HG03103 (cell line): ENCODE results near the gene TMCO6.
"Not testable (repeated sequence)": the region's sequence is repeated elsewhere in the genome, so short reads cannot be mapped to it uniquely, and the experiment has no call there.

Experiments used
- ATAC-seq: cut with Tn5 transposase; IDR thresholded peaks from one replicate; pipeline ENCODE4 v1.9.1; 2021; ENCODE audit warnings: low read depth; ENCODE audit not compliant: unreplicated experiment

The TMCO6 gene

DNA sequence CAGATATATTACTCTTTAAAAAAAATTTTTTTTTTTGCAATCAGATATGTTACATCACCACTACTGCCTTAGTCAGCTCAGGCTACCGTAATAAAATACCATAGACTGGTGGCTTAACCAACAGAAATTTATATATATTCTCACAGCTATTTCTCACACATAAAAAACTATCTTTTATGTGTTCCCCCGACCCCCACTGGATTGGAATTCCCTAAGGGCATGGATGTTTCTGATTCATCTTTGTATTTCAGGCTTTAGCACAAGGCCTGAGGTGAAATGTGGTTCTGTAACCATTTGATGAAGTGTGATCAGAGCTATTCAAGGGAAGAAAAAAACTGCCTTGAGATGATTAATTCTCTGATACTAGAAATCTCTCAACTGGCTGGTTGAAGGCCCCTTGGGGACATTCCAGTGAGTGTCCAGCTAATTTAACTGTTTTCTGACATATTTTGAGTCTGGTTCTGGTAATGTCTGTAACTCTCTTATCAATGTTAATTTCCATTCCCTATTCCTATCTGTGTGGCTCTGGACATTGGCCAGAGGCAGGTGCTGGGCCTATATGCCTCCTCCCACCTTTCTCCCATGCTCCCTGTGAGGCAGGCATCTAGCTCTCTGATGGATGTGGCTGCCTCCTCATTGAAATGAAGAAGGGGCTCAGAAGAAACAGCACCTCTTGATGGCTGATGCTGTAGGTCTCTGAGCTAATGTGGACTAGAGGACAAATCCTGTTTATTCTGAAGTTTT, 8.8 kb upstream of the TMCO6 start:
- no peak for ATAC-seq

DNA sequence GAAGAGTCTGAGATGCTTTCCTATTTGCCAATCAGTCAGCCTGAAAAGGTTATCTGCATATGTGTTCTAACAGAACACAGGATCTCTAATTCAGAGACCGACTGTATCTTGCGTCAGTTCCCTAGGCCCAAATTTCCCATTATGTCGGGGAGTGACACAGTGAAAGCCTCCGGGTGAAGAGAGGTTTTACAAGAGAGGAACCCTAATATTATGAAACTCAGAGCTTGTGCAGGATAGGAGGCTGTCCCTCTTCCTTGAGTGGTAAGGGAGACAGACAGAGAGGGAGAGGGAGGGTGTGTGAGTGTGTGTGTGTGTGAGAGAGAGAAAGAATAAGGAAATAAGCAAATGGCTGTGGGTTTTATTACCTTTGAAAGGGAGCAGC, 8.2 kb upstream of the TMCO6 start:
- ATAC-seq, result no peak

GRCh38 chr5:140631831-140632365, 7.4 kb upstream of the TMCO6 start:
- ATAC-seq, result peak; percentile 35

DNA sequence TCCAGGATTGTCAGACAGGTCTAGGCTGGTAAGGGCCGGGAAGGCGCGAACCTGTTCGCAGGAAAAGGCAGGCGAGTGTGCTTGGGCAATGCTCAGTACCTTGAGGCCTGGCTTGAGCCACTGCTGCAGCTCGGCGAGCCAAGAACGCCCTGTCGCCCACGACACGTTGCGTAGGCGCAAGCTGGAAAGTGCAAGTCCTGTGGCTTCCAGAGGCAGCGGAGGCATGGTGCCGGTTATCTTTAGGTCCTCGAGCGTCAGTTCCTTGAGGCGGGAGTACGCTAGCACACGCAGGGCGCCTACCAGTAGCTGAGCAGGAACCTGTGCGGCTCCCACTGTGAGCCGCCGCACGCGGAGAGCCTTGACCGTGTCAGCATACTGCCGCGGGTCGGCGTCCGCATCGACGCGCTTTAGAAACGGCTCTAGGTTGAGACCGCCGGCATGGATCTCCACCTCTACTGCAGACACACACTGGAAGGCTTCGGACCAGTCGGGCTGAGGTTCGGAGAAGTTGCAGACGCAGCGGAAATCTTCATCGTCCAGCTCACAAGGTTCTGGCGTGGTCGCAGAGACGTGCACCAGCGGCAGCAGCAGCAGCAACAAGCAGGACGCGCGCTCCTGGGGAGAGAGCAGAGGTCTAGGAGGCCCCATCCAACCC, 6.8 kb upstream of the TMCO6 start:
- peak; percentile 46 for ATAC-seq

- ATAC-seq, result no peak
Measured at GRCh38 chr5:140633021-140633471, 6.2 kb upstream of the TMCO6 start, which contains the start of gene CD14. CD14 (minus strand) TSS chr5:140633175; CDS start chr5:140633071, 104 bp downstream.

- ATAC-seq, result no peak
Measured at GRCh38 chr5:140633501-140633900, 5.8 kb upstream of the TMCO6 start.

GRCh38 chr5:140634103-140634502, 5.1 kb upstream of the TMCO6 start:
- no peak for ATAC-seq

DNA sequence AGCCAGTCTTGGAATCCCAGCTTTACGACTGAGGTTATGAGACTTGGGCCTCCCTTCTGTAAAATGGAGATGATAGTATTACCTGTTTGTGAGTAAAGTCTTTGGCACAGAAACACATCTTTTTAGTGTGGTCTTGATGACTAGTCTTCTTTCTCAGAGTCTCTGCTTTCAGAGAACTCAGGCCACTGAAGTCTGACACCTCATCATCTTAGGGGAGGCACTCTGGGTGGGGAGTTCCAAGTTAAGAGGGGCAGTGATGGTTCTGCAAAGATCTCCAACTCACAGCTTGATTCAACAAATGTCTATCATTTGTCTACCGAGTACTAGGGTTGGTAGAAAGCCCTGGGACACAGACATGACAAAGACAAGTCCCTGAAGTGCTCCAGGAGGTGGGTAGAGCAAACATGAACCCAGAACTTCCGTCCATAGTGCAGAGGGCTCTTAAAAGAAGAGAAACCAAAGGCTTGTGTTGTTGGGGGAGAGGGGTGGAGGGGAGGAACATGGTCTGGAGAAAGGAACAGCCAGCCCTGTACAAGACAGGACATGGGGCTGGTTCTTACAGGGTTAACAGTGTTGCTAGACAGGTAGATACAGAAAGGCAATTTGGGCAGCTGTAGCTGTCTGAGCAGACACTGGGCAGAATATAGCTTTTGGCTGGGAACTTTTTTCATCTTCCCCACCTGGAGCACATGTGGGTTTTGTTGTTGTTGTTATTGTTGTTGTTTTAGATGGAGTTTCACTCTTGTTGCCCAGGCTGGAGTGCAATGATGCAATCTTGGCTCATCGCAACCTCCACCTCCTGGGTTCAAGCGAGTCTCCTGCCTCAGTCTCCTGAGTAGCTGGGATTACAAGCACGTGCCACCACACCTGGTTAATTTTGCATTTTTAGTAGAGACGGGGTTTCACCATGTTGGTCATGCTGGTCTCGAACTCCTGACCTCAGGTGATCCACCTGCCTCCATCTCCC, 3.7 kb upstream of the TMCO6 start:
- no peak for ATAC-seq

- no peak for ATAC-seq
Measured at GRCh38 chr5:140637371-140638100, 1.7 kb upstream of the TMCO6 start.

- not testable (repeated sequence) for ATAC-seq
Measured at GRCh38 chr5:140638898-140639147, 428 bp upstream of the TMCO6 start.

GRCh38 chr5:140641716-140642115, 2.5 kb downstream of the TMCO6 start:
- ATAC-seq, result no peak

DNA sequence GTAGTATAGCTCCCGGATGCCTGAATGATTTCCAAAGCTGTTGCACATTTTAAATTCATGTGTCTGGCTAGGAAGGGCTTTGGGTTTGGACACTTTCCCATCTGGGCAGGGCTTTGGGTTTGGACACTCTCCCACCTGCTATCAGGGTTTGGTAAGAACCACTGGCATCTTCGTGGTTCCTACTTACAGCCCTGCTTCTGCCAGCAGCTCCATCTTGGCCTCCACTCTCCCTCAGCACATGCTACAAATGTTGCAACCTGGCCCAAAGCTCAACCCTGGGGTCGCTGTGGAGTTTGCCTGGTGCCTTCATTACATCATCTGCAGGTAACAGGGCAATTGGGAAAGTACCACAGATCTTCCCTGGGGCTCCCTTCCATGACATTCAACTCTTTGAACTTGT, 3.5 kb downstream of the TMCO6 start:
- no peak for ATAC-seq

DNA sequence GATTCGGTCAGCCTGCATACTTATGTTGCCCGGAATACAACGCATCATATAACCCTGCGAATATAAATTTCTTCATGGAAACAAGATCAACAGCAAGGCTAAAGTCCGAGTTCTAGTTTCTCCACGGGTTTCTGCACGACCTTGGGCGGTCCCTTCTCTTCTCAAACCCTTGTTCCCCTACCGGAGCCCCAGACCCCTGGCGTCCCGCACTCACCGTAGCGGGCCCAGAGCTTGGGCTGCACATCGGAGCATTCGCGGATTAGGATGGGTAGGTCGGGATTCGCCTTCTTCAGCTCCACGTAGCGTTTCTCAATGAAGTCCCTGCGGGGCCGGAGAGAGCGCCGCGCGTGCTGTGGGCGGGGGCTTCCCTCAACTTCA, 7.8 kb downstream of the TMCO6 start:
- ATAC-seq, result peak; percentile 6

DNA sequence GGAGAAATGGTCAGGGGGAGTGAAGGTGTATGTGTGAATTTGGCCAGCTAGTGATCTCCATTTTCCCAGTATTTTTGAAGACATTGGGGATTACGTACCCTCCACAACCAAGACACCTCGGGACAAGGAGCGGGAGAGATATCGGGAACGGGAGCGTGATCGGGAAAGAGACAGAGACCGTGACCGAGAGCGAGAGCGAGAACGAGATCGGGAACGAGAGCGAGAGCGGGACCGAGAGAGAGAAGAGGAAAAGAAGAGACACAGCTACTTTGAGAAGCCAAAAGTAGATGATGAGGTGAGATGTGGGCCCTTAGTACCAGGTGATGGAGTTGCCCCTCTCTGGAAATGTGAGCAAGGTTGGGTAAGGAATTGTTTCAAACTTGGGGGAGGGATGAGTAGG, 19.6 kb downstream of the TMCO6 start:
- ATAC-seq, result no peak

DNA sequence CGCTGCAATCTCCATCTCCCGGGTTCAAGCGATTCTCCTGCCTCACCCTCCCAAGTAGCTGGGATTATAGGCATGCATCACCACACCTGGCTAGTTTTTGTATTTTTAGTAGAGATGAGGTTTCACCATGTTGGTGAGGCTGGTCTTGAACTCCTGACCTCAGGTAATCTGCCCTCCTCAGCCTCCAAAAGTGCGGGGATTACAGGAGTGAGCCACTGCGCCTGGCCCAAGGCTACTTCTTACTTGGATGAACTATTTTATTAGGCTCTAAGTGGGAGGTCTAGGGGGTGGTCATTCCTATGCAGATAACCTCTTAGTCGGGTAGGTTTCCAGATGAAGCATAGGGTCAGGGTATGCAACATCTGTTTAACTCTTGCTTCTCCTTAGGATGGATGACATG, 21.1 kb downstream of the TMCO6 start:
- ATAC-seq, result not testable (repeated sequence)

DNA sequence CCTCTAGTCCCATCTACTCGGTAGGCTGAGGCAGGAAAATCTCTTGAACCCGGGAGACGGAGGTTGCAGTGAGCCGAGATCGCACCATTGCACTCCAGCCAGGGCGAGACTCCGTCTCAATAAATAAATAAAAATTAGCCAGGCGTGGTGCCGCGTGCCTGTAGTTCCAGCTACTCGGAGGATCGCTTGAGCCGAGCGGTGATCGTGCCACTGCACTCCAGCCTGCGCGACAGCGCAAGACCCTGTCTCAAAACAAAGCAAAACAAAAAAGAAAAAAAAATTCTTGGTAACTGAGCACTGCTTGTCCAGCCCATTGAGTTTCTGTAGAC, 24.7 kb downstream of the TMCO6 start:
- ATAC-seq, result no peak

DNA sequence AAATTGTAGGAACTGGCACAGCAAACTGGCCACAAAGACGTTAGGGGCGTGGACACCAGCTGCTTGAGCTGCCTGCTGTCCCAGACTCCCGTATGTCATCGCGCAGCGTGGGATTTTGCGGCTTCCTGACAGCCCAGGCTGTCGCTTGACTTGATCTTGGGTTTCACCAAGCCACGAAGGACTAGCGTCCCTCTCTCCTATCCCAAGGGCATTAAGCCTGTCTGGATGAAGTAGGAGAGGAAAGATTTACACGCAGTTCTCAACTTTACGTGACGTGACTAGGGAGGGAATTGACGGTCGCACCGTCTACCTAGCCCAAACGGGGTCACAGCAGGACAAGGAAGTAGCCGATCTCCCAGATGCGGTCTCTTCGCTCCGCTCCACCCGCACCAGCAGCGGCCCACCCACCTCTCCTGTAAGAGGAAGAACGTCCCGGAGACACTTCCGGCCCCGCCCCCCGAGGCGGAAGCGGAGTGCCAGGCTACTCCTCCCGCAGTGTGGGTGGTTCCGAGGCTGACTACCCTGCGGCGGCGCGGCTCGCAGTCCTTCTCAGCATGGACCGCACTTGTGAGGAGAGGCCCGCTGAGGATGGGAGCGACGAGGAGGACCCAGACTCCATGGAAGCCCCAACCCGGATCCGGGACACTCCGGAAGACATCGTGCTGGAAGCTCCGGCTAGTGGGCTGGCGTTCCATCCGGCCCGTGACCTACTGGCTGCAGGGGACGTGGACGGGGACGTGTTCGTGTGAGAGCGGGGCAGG, 25.3 kb downstream of the TMCO6 start, which contains the start of gene WDR55:
TSS of gene WDR55 (plus strand) at position 546 of the 761 bp plus-strand sequence. CDS start at position 555, 9 bp downstream.
- peak; percentile 98 for ATAC-seq

DNA sequence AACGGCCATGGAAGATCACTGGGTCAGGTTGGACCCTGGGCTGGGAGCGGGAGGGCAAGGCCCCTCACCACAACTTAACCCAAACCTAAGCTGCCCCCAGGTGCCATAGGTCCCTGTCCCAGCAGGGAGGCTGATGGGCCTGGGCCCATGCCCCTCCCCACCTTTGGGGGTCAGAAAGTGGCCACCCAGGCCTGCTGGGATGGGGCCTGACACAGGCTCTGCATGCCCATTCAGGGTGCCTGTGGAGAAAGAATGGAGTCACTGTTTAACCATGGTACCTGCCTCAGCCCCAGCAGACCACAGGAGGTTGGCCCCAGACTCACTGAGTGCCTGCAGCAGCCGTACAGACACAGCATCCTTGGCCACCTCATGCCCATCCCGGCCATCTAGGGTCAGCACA, 31.8 kb downstream of the TMCO6 start:
- not testable (repeated sequence) for ATAC-seq

- ATAC-seq, result no peak
Measured at GRCh38 chr5:140671472-140672125, 32.3 kb downstream of the TMCO6 start.
